Keratinocyte (primary cell): Measurements from ENCODE around the gene CNOT4. TPM values are rescaled to one million over a fixed set of nuclear protein-coding genes. Genes with fewer than 3 reads are reported as not detected.

Experiments
- DNase-seq: peaks from one replicate; pipeline ENCODE4 v3.0.0-alpha.2; 2011; ENCODE audit warnings: low read depth, missing footprints, low spot score
- FAIRE-seq: peaks from 2 replicates; lab custom pipeline; 2011; peaks lifted over from hg19 to GRCh38; lab: Jason Lieb, UNC
- H2AFZ ChIP-seq: 2 replicates; pipeline ENCODE4 v1.6.0; 2012; ENCODE audit warnings: low read length, control low read depth, inconsistent platforms; ENCODE audit not compliant: control insufficient read depth
- H3K27ac ChIP-seq: 2 replicates; pipeline ENCODE4 v1.5.1; 2011; ENCODE audit warnings: low read length; ENCODE audit not compliant: control insufficient read depth, insufficient read depth
- H3K27me3 ChIP-seq: 3 replicates; pipeline ENCODE4 v1.6.0; 2011; ENCODE audit warnings: low read length; ENCODE audit not compliant: control insufficient read depth, insufficient read depth; ENCODE audit errors: extremely low read depth
- H3K36me3 ChIP-seq, 2 experiments: 2 replicates in 1 of 2; 3 replicates in 1 of 2; pipeline ENCODE4 v1.5.1; 2011; ENCODE audit warnings: low read length in 2 of 2, mild to moderate bottlenecking in 1 of 2; ENCODE audit not compliant: control insufficient read depth in 2 of 2, insufficient read depth in 2 of 2; ENCODE audit errors: extremely low read depth in 1 of 2
- H3K4me1 ChIP-seq: 3 replicates; pipeline ENCODE4 v1.5.1; 2011; ENCODE audit warnings: low read length; ENCODE audit not compliant: control insufficient read depth, insufficient read depth; ENCODE audit errors: extremely low read depth
- H3K4me2 ChIP-seq: 3 replicates; pipeline ENCODE4 v1.6.0; 2011; ENCODE audit warnings: low read depth, low read length; ENCODE audit not compliant: control insufficient read depth, insufficient read depth; ENCODE audit errors: extremely low read depth
- H3K4me3 ChIP-seq, 3 experiments: fragments of 200-600 bp in 1 of 3; sonication (generic) in 1 of 3; 2 replicates in 2 of 3; 3 replicates in 1 of 3; pipeline ENCODE4 v1.5.1; 2011 to 2016; ENCODE audit warnings: low read length in 3 of 3, mild to moderate bottlenecking in 3 of 3, control low read depth in 2 of 3, inconsistent platforms in 1 of 3, low read depth in 1 of 3, mixed read lengths in 1 of 3, mixed run types in 1 of 3, moderate library complexity in 1 of 3; ENCODE audit not compliant: control insufficient read depth in 2 of 3, insufficient read depth in 2 of 3; ENCODE audit errors: extremely low read depth in 1 of 3
- H3K79me2 ChIP-seq: 2 replicates; pipeline ENCODE4 v1.6.0; 2012; ENCODE audit warnings: low read length; ENCODE audit not compliant: control insufficient read depth, insufficient read depth
- H3K9ac ChIP-seq: 3 replicates; pipeline ENCODE4 v1.6.0; 2011; ENCODE audit warnings: low read length; ENCODE audit not compliant: control insufficient read depth, insufficient read depth; ENCODE audit errors: extremely low read depth
- H3K9me1 ChIP-seq: 3 replicates; pipeline ENCODE4 v1.6.0; 2011; ENCODE audit warnings: low read length; ENCODE audit not compliant: control insufficient read depth, insufficient read depth; ENCODE audit errors: extremely low read depth
- H3K9me3 ChIP-seq: 2 replicates; pipeline ENCODE4 v1.5.1; 2012; ENCODE audit warnings: low read depth, low read length; ENCODE audit not compliant: control insufficient read depth
- H4K20me1 ChIP-seq: 3 replicates; pipeline ENCODE4 v1.6.0; 2011; ENCODE audit warnings: low read length; ENCODE audit not compliant: control insufficient read depth, insufficient read depth; ENCODE audit errors: extremely low read depth
- EZH2 ChIP-seq: IDR thresholded peaks from one replicate; pipeline ENCODE4 v1.6.1; 2012; ENCODE audit warnings: inconsistent platforms, mild to moderate bottlenecking, low read length, moderate library complexity
- dilution Hi-C: fragments of 300-500 bp; cut with MboI; formaldehyde crosslinking; loops from one replicate; pipeline ENCODE4 v1.7.0; 2020; ENCODE audit warnings: low sequenced_read_pairs; ENCODE audit not compliant: extremely low pct_ligation_motif_present
- polyA plus RNA-seq, 5 experiments: library from polyadenylated mRNA; depleted of rRNA in 3 of 5; stranded (reverse) in 3 of 5; stranded (forward) in 1 of 5; unstranded in 1 of 5; fragments of >200 nt; gene quantifications; 1 replicate in 1 of 5; 2 replicates in 3 of 5; 3 replicates in 1 of 5; pipeline versions ENCODE4 v1.2.1 to v1.2.3, GENCODE V29; 2011 to 2012; ENCODE audit warnings: missing spikeins in 2 of 5, low read depth in 1 of 5, low replicate concordance in 1 of 5
- TF ChIP-seq, protein P1 (sequence below), 3 experiments: IDR thresholded peaks in 1 of 3; conservative IDR thresholded peaks in 1 of 3; optimal IDR thresholded peaks in 1 of 3; 2 replicates in 2 of 3; 3 replicates in 1 of 3; pipeline versions ENCODE3 to v1.5.1; 2011; ENCODE audit warnings: low read length in 3 of 3, mild to moderate bottlenecking in 3 of 3, moderate library complexity in 2 of 3, control low read depth in 1 of 3, inconsistent platforms in 1 of 3; ENCODE audit not compliant: insufficient read depth in 2 of 3; ENCODE audit errors: extremely low read depth in 1 of 3

CNOT4 gene
- polyA plus RNA-seq, 1 donor (not counting 4 experiments of a cell fraction or from before 2014, with no cell fraction given) = 11.4 TPM

- no peak for FAIRE-seq
- Histone ChIP-seq H3K4me2 (peak overlapping the region; percentile 47), H4K20me1 (no peaks in the 10 kb centered on the region), H3K27me3 (no peaks in the 10 kb centered on the region), H3K9me1 (no peaks in the 10 kb centered on the region), H3K9ac (no peak overlapping the region), H3K4me1 (peaks cover 12% of the 10 kb centered on the region), H3K79me2 (no peaks in the 10 kb centered on the region), H3K4me3 (peak overlapping the region in 1 of 3 experiments; percentile 4), H3K27ac (no peak overlapping the region), H3K9me3 (no peaks in the 10 kb centered on the region), H2AFZ (peak overlapping the region; percentile 85), H3K36me3 (no peaks in the 10 kb centered on the region)
- no peak for DNase-seq
- TF ChIP-seq, protein P1, sequence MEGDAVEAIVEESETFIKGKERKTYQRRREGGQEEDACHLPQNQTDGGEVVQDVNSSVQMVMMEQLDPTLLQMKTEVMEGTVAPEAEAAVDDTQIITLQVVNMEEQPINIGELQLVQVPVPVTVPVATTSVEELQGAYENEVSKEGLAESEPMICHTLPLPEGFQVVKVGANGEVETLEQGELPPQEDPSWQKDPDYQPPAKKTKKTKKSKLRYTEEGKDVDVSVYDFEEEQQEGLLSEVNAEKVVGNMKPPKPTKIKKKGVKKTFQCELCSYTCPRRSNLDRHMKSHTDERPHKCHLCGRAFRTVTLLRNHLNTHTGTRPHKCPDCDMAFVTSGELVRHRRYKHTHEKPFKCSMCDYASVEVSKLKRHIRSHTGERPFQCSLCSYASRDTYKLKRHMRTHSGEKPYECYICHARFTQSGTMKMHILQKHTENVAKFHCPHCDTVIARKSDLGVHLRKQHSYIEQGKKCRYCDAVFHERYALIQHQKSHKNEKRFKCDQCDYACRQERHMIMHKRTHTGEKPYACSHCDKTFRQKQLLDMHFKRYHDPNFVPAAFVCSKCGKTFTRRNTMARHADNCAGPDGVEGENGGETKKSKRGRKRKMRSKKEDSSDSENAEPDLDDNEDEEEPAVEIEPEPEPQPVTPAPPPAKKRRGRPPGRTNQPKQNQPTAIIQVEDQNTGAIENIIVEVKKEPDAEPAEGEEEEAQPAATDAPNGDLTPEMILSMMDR (optimal IDR thresholded peaks at IDR 0.05 in 1 of 3, IDR thresholded peaks at IDR 0.05 in 1 of 3, conservative IDR thresholded peaks at IDR 0.05 in 1 of 3; ENCODE audit: extremely low read depth in 1 of 3, insufficient read depth in 2 of 3, low read length in 3 of 3) = no peak
- no peak for TF ChIP-seq EZH2
- dilution Hi-C loops = no loop called here
These were observed 192.1 kb downstream of the CNOT4 start for GRCh38 chr7:135317676-135318325.

DNA sequence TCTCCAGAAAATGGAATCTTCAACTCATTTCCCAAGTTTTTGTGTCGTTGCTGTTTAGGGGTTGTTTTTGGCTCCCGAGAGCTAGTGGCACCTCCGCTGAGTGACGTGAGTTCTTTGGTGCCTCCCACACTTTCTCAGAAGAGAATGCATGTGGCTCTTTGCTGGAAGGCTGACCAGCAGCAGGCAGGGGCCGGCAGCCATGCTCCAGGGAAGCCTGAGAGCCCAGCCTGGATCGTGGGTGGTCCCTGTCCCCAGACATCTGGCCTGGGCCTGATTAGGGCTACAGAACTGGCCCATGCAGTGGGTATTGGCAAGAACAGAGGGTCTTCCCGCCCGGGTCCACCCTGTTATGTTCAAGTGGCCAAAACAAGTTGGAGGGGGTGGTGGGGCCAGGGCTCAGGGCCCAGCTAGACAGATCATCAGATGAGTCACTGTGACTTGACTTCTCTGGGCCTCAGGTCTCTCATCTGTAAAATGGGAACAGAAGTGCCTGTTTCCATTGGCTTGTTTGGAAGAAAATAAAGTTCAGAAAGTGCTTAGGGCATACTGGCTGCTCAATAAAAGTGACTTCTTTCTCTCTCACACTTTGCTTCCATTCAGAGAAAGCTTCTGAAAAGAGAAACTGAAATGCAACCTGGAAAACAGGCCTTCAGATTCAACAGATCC, 193.1 kb downstream of the CNOT4 start:
- DNase-seq (no peak), FAIRE-seq (no peak)
- Histone ChIP-seq H3K9me1 (no peaks in the 10 kb centered on the region), H3K9ac (no peak overlapping the region), H3K36me3 (no peaks in the 10 kb centered on the region), H3K4me1 (peaks cover 12% of the 10 kb centered on the region), H3K79me2 (no peaks in the 10 kb centered on the region), H3K4me2 (no peak overlapping the region), H3K27ac (no peak overlapping the region), H3K9me3 (no peaks in the 10 kb centered on the region), H2AFZ (no peak overlapping the region), H3K27me3 (no peaks in the 10 kb centered on the region), H3K4me3 (no peak overlapping the region), H4K20me1 (no peaks in the 10 kb centered on the region)
- TF ChIP-seq EZH2 = no peak
- TF ChIP-seq, protein P1 (optimal IDR thresholded peaks at IDR 0.05 in 1 of 3, IDR thresholded peaks at IDR 0.05 in 1 of 3, conservative IDR thresholded peaks at IDR 0.05 in 1 of 3; ENCODE audit: extremely low read depth in 1 of 3, insufficient read depth in 2 of 3, low read length in 3 of 3) = no peak
- dilution Hi-C loops = no loop called here
